Smooth muscle cell (in vitro differentiated cells): ENCODE data around the gene ASPDH. TPM values are rescaled to one million over a fixed set of nuclear protein-coding genes. Genes with fewer than 3 reads are reported as not detected.
A peak's percentile ranks its signal among the peaks of the same experiment; 100 is the strongest.

Source experiments
- DNase-seq: peaks from one replicate; lab custom pipeline; 2025; ENCODE audit not compliant: unreplicated experiment; lab: John Stamatoyannopoulos, UW
- H2AFZ ChIP-seq: fragments of 200-600 bp; sonication (generic); 2 replicates; pipeline ENCODE4 v1.6.0; 2016; ENCODE audit warnings: antibody characterized with exemption, low read depth, mild to moderate bottlenecking
- H3F3A ChIP-seq: fragments of 200-600 bp; sonication (generic); 2 replicates; pipeline ENCODE4 v1.6.0; 2017; ENCODE audit warnings: antibody characterized with exemption, low read depth
- H3K27ac ChIP-seq: fragments of 200-600 bp; sonication (generic); 2 replicates; pipeline ENCODE4 v1.5.1; 2016; ENCODE audit warnings: low read depth, mild to moderate bottlenecking
- H3K27me3 ChIP-seq: fragments of 200-600 bp; sonication (generic); 2 replicates; pipeline ENCODE4 v1.6.1; 2016; ENCODE audit warnings: low read depth, mild to moderate bottlenecking
- H3K36me3 ChIP-seq: fragments of 200-600 bp; sonication (generic); 2 replicates; pipeline ENCODE4 v1.5.1; 2016; ENCODE audit warnings: low read depth
- H3K4me1 ChIP-seq: fragments of 200-600 bp; sonication (generic); 2 replicates; pipeline ENCODE4 v1.5.1; 2016; ENCODE audit warnings: low read depth
- H3K4me2 ChIP-seq: fragments of 200-600 bp; sonication (generic); 2 replicates; pipeline ENCODE4 v1.6.0; 2016; ENCODE audit warnings: mild to moderate bottlenecking
- H3K4me3 ChIP-seq: fragments of 200-600 bp; sonication (generic); 2 replicates; pipeline ENCODE4 v1.5.1; 2016; ENCODE audit warnings: mild to moderate bottlenecking
- H3K79me2 ChIP-seq: fragments of 200-600 bp; sonication (generic); 2 replicates; pipeline ENCODE4 v1.6.0; 2016; ENCODE audit warnings: low read depth, mild to moderate bottlenecking
- H3K9ac ChIP-seq: fragments of 200-600 bp; sonication (generic); 2 replicates; pipeline ENCODE4 v1.6.0; 2016; ENCODE audit warnings: low read depth
- H3K9me3 ChIP-seq: fragments of 200-600 bp; sonication (generic); replicated peaks from 2 replicates; pipeline ENCODE4 v1.5.1; 2016; ENCODE audit warnings: low read depth
- H4K20me1 ChIP-seq: fragments of 200-600 bp; sonication (generic); 2 replicates; pipeline ENCODE4 v1.6.0; 2016; ENCODE audit warnings: low read depth
- WGBS: methylation state at CpG from one replicate; pipeline ENCODE4 v1.1.7; 2016; ENCODE audit warnings: low lambda C conversion rate; 5-methylcytosine and 5-hydroxymethylcytosine counted together
- polyA plus RNA-seq: library from polyadenylated mRNA; unstranded; fragments of >200 nt; fragmentation: Nextera tagmentation; extraction: Ambion mirVana; gene quantifications from 2 replicates; pipeline ENCODE4 v1.2.1, GENCODE V29; 2016
- total RNA-seq: library from RNA; depleted of rRNA; stranded (reverse); fragments of >200 nt; gene quantifications from 2 replicates; pipeline ENCODE4 v1.2.3, GENCODE V29; 2014
- TF ChIP-seq, protein P1 (sequence below): fragments of 200-600 bp; sonication (generic); IDR thresholded peaks from 2 replicates; pipeline ENCODE4 v1.5.1; 2017; ENCODE audit warnings: borderline replicate concordance, mild to moderate bottlenecking, antibody characterized with exemption; ENCODE audit not compliant: insufficient read depth, poor library complexity, severe bottlenecking

Gene ASPDH
- total and polyA plus RNA-seq, 2 experiments from 2014 or later, result not detected

- no peak overlapping the region for H3K4me3 ChIP-seq
- TF ChIP-seq, protein P1, sequence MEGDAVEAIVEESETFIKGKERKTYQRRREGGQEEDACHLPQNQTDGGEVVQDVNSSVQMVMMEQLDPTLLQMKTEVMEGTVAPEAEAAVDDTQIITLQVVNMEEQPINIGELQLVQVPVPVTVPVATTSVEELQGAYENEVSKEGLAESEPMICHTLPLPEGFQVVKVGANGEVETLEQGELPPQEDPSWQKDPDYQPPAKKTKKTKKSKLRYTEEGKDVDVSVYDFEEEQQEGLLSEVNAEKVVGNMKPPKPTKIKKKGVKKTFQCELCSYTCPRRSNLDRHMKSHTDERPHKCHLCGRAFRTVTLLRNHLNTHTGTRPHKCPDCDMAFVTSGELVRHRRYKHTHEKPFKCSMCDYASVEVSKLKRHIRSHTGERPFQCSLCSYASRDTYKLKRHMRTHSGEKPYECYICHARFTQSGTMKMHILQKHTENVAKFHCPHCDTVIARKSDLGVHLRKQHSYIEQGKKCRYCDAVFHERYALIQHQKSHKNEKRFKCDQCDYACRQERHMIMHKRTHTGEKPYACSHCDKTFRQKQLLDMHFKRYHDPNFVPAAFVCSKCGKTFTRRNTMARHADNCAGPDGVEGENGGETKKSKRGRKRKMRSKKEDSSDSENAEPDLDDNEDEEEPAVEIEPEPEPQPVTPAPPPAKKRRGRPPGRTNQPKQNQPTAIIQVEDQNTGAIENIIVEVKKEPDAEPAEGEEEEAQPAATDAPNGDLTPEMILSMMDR, result no peak
These were observed 33.0 kb upstream of the ASPDH start for GRCh38 chr19:50546527-50547221.

GRCh38 chr19:50542943-50543342 lies 29.2 kb upstream of the ASPDH start:
- TF ChIP-seq, protein P1, result no peak
- no peak overlapping the region for H3K9ac ChIP-seq
- no peaks in the 10 kb centered on the region for H3K9me3 ChIP-seq
- H3K4me3 ChIP-seq, result no peak overlapping the region
- no peak overlapping the region for H3K27ac ChIP-seq
- no peaks in the 10 kb centered on the region for H3K36me3 ChIP-seq
- H3F3A ChIP-seq, result no peaks in the 10 kb centered on the region
- no peaks in the 10 kb centered on the region for H3K79me2 ChIP-seq
- H4K20me1 ChIP-seq, result no peaks in the 10 kb centered on the region
- no peak overlapping the region for H2AFZ ChIP-seq
- H3K4me1 ChIP-seq, result no peaks in the 10 kb centered on the region
- 89% methylated on average over 21 of the region's 21 CpGs for WGBS
- H3K27me3 ChIP-seq, result no peaks in the 10 kb centered on the region
- no peak overlapping the region for H3K4me2 ChIP-seq
- no peak for DNase-seq

More at GRCh38 chr19:50546527-50547221, 33.0 kb upstream of the ASPDH start:
- no peak overlapping the region for H3K9ac ChIP-seq
- H3K27me3 ChIP-seq, result peaks cover 6% of the 10 kb centered on the region
- no peaks in the 10 kb centered on the region for H3F3A ChIP-seq
- no peaks in the 10 kb centered on the region for H3K9me3 ChIP-seq
- no peaks in the 10 kb centered on the region for H4K20me1 ChIP-seq
- H3K4me1 ChIP-seq, result no peaks in the 10 kb centered on the region
- H3K79me2 ChIP-seq, result no peaks in the 10 kb centered on the region
- 85% methylated on average over 29 of the region's 29 CpGs for WGBS
- DNase-seq, result no peak
- H3K36me3 ChIP-seq, result no peaks in the 10 kb centered on the region
- H2AFZ ChIP-seq, result no peak overlapping the region
- no peak overlapping the region for H3K27ac ChIP-seq
- no peak overlapping the region for H3K4me2 ChIP-seq

DNA sequence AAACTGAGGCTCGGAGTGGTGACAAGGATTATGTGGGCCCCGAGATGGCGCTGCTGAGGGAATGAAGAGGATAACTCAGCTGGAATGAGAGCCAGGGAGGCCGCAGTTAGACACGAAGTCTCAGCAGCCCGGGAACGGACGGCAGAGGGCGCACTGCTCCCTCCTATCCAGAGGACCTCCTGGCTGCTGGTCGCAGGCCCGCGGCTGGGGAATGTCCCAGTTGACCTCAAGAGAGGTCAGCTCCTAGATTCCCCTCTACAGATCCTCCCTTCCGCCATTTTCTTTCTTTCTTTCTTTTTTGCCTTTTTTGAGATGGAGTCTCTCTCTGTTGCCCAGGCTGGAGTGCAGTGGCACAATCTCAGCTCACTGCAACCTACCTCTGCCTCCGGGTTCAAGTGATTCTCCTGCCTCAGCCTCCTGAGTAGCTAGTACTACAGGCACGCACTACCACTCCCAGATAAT lies 24.1 kb upstream of the ASPDH start:
- TF ChIP-seq, protein P1, result peak; percentile 83
- 23% methylated on average over 15 of the region's 15 CpGs for WGBS
- no peaks in the 10 kb centered on the region for H3K9me3 ChIP-seq
- no peaks in the 10 kb centered on the region for H3K27me3 ChIP-seq
- H3K4me2 ChIP-seq, result peak overlapping the region; percentile 39
- H3K27ac ChIP-seq, result peak overlapping the region; percentile 25
- DNase-seq, result peak; percentile 21
- H3K79me2 ChIP-seq, result no peaks in the 10 kb centered on the region
- H3F3A ChIP-seq, result no peaks in the 10 kb centered on the region
- no peaks in the 10 kb centered on the region for H3K36me3 ChIP-seq
- no peak overlapping the region for H3K4me3 ChIP-seq
- H3K9ac ChIP-seq, result no peak overlapping the region
- no peak overlapping the region for H2AFZ ChIP-seq
- H3K4me1 ChIP-seq, result no peaks in the 10 kb centered on the region
- H4K20me1 ChIP-seq, result no peaks in the 10 kb centered on the region

GRCh38 chr19:50537306-50537685 lies 23.6 kb upstream of the ASPDH start:
- H3F3A ChIP-seq, result no peaks in the 10 kb centered on the region
- H3K79me2 ChIP-seq, result no peaks in the 10 kb centered on the region
- 50% methylated on average over 18 of the region's 18 CpGs for WGBS
- H3K4me2 ChIP-seq, result peak overlapping the region; percentile 39
- no peaks in the 10 kb centered on the region for H3K36me3 ChIP-seq
- H3K9me3 ChIP-seq, result peaks cover 3% of the 10 kb centered on the region
- peak overlapping the region; percentile 25 for H3K27ac ChIP-seq
- no peak overlapping the region for H3K9ac ChIP-seq
- H3K4me3 ChIP-seq, result no peak overlapping the region
- H3K27me3 ChIP-seq, result no peaks in the 10 kb centered on the region
- no peaks in the 10 kb centered on the region for H4K20me1 ChIP-seq
- no peak overlapping the region for H2AFZ ChIP-seq
- H3K4me1 ChIP-seq, result no peaks in the 10 kb centered on the region
- DNase-seq, result no peak
- TF ChIP-seq, protein P1, result no peak
